Kidney (tissue), 14 donors: Measurements from ENCODE around the gene NDC1. TPM values are rescaled to one million over a fixed set of nuclear protein-coding genes. Genes with fewer than 3 reads are reported as not detected.

Experiments
- DNase-seq, 5 donors: peaks; one replicate each; pipeline ENCODE4 v3.0.0-alpha.2; 2013 to 2020
- FAIRE-seq: peaks from 2 replicates; lab custom pipeline; 2012; peaks lifted over from hg19 to GRCh38; lab: Jason Lieb, UNC
- H3K27ac ChIP-seq, 2 donors: one replicate each; pipeline ENCODE4 v1.7.0; 2013; ENCODE audit warnings: low read depth in 2 of 2, low read length in 2 of 2, inconsistent platforms in 1 of 2
- H3K27me3 ChIP-seq: one replicate; pipeline ENCODE4 v1.7.1; 2013; ENCODE audit warnings: low read length, inconsistent platforms; ENCODE audit not compliant: control insufficient read depth, insufficient read depth
- H3K36me3 ChIP-seq, 3 donors: one replicate each; pipeline versions ENCODE4 v1.7.0 to v1.7.1; 2013; ENCODE audit warnings: low read length in 3 of 3, control low read depth in 1 of 3, inconsistent platforms in 1 of 3; ENCODE audit not compliant: insufficient read depth in 3 of 3, control insufficient read depth in 2 of 3
- H3K4me1 ChIP-seq, 3 donors: one replicate each; pipeline versions ENCODE4 v1.7.0 to v1.7.1; 2013; ENCODE audit warnings: low read length in 3 of 3, inconsistent platforms in 1 of 3, low read depth in 1 of 3; ENCODE audit not compliant: control insufficient read depth in 2 of 3, insufficient read depth in 2 of 3
- H3K4me3 ChIP-seq, 3 donors: one replicate each; pipeline versions ENCODE4 v1.7.0 to v1.8.1; 2013; ENCODE audit warnings: low read length in 3 of 3, control low read depth in 1 of 3, inconsistent platforms in 1 of 3
- H3K9ac ChIP-seq, 3 donors: one replicate each; pipeline versions ENCODE4 v1.7.0 to v1.7.1; 2013; ENCODE audit warnings: low read length in 3 of 3, control low read depth in 1 of 3, inconsistent platforms in 1 of 3
- H3K9me3 ChIP-seq, 3 donors: one replicate each; pipeline versions ENCODE4 v1.7.0 to v1.7.1; 2013; ENCODE audit warnings: low read length in 3 of 3, control low read depth in 1 of 3, inconsistent platforms in 1 of 3; ENCODE audit not compliant: control insufficient read depth in 2 of 3, insufficient read depth in 1 of 3
- intact Hi-C: fragments of 100-400 bp; cut with DNase I; formaldehyde crosslinking; loops from one replicate; pipeline ENCODE4 v1.11.1; 2022
- polyA plus RNA-seq: library from polyadenylated mRNA; stranded (reverse); fragments of 350-450 nt; fragmentation: Illumina TruSeq; extraction: RNeasy Lipid Tissue Mini Kit (QIAGEN cat#74804); gene quantifications from one replicate; pipeline ENCODE4 v1.2.3, GENCODE V29; 2014; ENCODE audit warnings: low read depth, low replicate concordance; ENCODE audit not compliant: insufficient read depth
- total RNA-seq: library from RNA; stranded (reverse); fragmentation: NEBNext Ultra II Directional; extraction: Animal tissue kit (Norgen Biotek cat#: 25700); gene quantifications from one replicate; pipeline ENCODE4 v1.2.1, GENCODE V29; 2021
- TF ChIP-seq, protein P1 (sequence below): IDR thresholded peaks from 3 replicates; pipeline ENCODE4 v1.5.1; 2012; ENCODE audit warnings: mild to moderate bottlenecking, moderate library complexity, borderline replicate concordance; ENCODE audit not compliant: insufficient read depth; ENCODE audit errors: extremely low read depth
- donor health status: control.
- donor health status: control.
- donor health status: control.
- donor health status: control.
- donor health status: control.
- donor health status: DM: yes; HTN: yes; CAD: no.
- donor health status: Normal renal cell carcinoma (clear cell type).

The NDC1 gene
- total and polyA plus RNA-seq, 2 donors from 2014 or later, result 5.6 to 8.5 TPM

GRCh38 chr1:53734650-53735211 lies 103.4 kb downstream of the NDC1 start:
- TF ChIP-seq, protein P1, sequence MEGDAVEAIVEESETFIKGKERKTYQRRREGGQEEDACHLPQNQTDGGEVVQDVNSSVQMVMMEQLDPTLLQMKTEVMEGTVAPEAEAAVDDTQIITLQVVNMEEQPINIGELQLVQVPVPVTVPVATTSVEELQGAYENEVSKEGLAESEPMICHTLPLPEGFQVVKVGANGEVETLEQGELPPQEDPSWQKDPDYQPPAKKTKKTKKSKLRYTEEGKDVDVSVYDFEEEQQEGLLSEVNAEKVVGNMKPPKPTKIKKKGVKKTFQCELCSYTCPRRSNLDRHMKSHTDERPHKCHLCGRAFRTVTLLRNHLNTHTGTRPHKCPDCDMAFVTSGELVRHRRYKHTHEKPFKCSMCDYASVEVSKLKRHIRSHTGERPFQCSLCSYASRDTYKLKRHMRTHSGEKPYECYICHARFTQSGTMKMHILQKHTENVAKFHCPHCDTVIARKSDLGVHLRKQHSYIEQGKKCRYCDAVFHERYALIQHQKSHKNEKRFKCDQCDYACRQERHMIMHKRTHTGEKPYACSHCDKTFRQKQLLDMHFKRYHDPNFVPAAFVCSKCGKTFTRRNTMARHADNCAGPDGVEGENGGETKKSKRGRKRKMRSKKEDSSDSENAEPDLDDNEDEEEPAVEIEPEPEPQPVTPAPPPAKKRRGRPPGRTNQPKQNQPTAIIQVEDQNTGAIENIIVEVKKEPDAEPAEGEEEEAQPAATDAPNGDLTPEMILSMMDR, result no peak
- H3K27me3 ChIP-seq, result peaks cover 14% of the 10 kb centered on the region

GRCh38 chr1:53733975-53734649 lies 104.0 kb downstream of the NDC1 start:
- Histone ChIP-seq H3K4me1 (peaks cover 0 to 18% (median 18%) of the 10 kb centered on the region in 3 donors), H3K9me3 (no peaks in the 10 kb centered on the region), H3K27ac (no peak overlapping the region), H3K4me3 (peak overlapping the region in 1 of 3 donors; percentile 26), H3K27me3 (peaks cover 12% of the 10 kb centered on the region), H3K36me3 (no peaks in the 10 kb centered on the region), H3K9ac (no peak overlapping the region)
- intact Hi-C loops, result no loop called here
- DNase-seq (no peak), FAIRE-seq (no peak)
- TF ChIP-seq, protein P1, result no peak

More at GRCh38 chr1:53734650-53735211, 103.4 kb downstream of the NDC1 start:
- H3K9ac ChIP-seq, result no peak overlapping the region
- FAIRE-seq, result no peak
- intact Hi-C loops, result no loop called here
- no peak overlapping the region for H3K27ac ChIP-seq
- H3K4me3 ChIP-seq, result peak overlapping the region in 1 of 3 donors; percentile 26
- peaks cover 0 to 20% (median 19%) of the 10 kb centered on the region in 3 donors for H3K4me1 ChIP-seq
- peak in 4 of 5 donors; percentile 43 to 70 (median 56) for DNase-seq
- no peaks in the 10 kb centered on the region for H3K9me3 ChIP-seq
- no peaks in the 10 kb centered on the region for H3K36me3 ChIP-seq

DNA sequence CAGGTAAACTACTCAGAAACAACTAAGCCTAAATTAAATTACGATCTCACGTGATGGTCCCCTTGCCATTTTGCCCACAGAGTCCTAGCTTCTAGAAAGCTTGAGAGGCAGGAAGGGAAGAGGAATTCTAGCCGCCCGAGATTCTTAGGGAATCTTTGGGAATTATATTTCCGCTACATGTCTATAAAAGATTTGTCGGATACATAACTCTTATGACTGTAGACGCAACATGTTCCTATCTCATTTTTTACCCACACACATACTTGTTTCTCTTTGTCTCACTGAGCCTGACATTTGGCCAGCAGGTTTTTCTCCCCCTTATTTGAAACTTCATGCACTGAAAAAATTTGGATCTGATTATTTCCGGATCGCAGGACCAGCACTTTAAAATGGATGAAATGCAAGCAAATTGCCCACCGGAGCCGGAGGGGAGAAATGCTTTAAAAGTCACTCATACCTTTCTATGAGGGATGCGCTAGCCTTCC lies 104.6 kb downstream of the NDC1 start:
- FAIRE-seq, result no peak
- H3K9ac ChIP-seq, result no peak overlapping the region
- peaks cover 0 to 18% (median 15%) of the 10 kb centered on the region in 3 donors for H3K4me1 ChIP-seq
- H3K9me3 ChIP-seq, result no peaks in the 10 kb centered on the region
- no peaks in the 10 kb centered on the region for H3K36me3 ChIP-seq
- no peak overlapping the region for H3K4me3 ChIP-seq
- TF ChIP-seq, protein P1, result no peak
- peaks cover 12% of the 10 kb centered on the region for H3K27me3 ChIP-seq
- no peak for DNase-seq
- peak overlapping the region in 1 of 2 donors; percentile 7 for H3K27ac ChIP-seq
- intact Hi-C loops, result no loop called here
